ENCODE data around the gene PLA2G6. TPM values are rescaled to one million over a fixed set of nuclear protein-coding genes. Genes with fewer than 3 reads are reported as not detected.

PLA2G6 gene
- total RNA-seq, 2 donors from 2014 or later = 60.6 to 60.7 TPM

GRCh38 chr22:38097557-38098409 is 83.8 kb downstream of the PLA2G6 start:
- peak overlapping the region; percentile 51 for H3K4me3 Mint-ChIP-seq
- H3K27ac Mint-ChIP-seq = no peak overlapping the region
- Histone ChIP-seq H3K9ac (ENCODE audit: extremely low read depth, low read length, poor library complexity, severe bottlenecking) (no peak overlapping the region), H3K9me3 (ENCODE audit: control insufficient read depth, low read length) (no peaks in the 10 kb centered on the region), H3K4me1 (ENCODE audit: control insufficient read depth, insufficient read depth, low read length) (no peaks in the 10 kb centered on the region), H3K4me3 (ENCODE audit: low read length) (peak overlapping the region; percentile 67), H3K36me3 (ENCODE audit: control insufficient read depth, insufficient read depth, low read length) (no peaks in the 10 kb centered on the region), H3K27me3 (ENCODE audit: control insufficient read depth, insufficient read depth, low read length, poor library complexity, severe bottlenecking) (no peaks in the 10 kb centered on the region), H3K27ac (ENCODE audit: low read depth, low read length) (no peak overlapping the region)
- H3K9me3 Mint-ChIP-seq = no peaks in the 10 kb centered on the region
- peak; percentile 95 for DNase-seq
- no peaks in the 10 kb centered on the region for H3K36me3 Mint-ChIP-seq (ENCODE audit: low read depth)
- H3K27me3 Mint-ChIP-seq (ENCODE audit: insufficient read depth) = no peaks in the 10 kb centered on the region
- 16 to 22% methylated on average over 7 to 30 of the region's 32 CpGs for WGBS, 2 experiments (ENCODE audit: insufficient coverage in 1 of 2, insufficient read length in 1 of 2)
- peak; percentile 80 for TF ChIP-seq CTCF (conservative IDR thresholded peaks at IDR 0.05)
- H3K4me1 Mint-ChIP-seq = peaks cover 4% of the 10 kb centered on the region

- Mint-ChIP-seq H3K4me3 (peak overlapping the region; percentile 51), H3K27ac (no peak overlapping the region), H3K4me1 (peaks cover 4% of the 10 kb centered on the region), H3K27me3 (ENCODE audit: insufficient read depth) (peaks cover 2% of the 10 kb centered on the region), H3K9me3 (no peaks in the 10 kb centered on the region), H3K36me3 (ENCODE audit: low read depth) (no peaks in the 10 kb centered on the region)
- peak; percentile 75 for DNase-seq
- peak overlapping the region; percentile 67 for H3K4me3 ChIP-seq (ENCODE audit: low read length)
- WGBS, 2 experiments (ENCODE audit: insufficient coverage in 1 of 2, insufficient read length in 1 of 2) = 55 to 58% methylated on average over 4 to 15 of the region's 15 CpGs
- H3K27ac ChIP-seq (ENCODE audit: low read depth, low read length) = no peak overlapping the region
- no peaks in the 10 kb centered on the region for H3K4me1 ChIP-seq (ENCODE audit: control insufficient read depth, insufficient read depth, low read length)
- no peak overlapping the region for H3K9ac ChIP-seq (ENCODE audit: extremely low read depth, low read length, poor library complexity, severe bottlenecking)
- H3K9me3 ChIP-seq (ENCODE audit: control insufficient read depth, low read length) = no peaks in the 10 kb centered on the region
- no peaks in the 10 kb centered on the region for H3K36me3 ChIP-seq (ENCODE audit: control insufficient read depth, insufficient read depth, low read length)
- no peak for TF ChIP-seq CTCF (conservative IDR thresholded peaks at IDR 0.05)
- no peaks in the 10 kb centered on the region for H3K27me3 ChIP-seq (ENCODE audit: control insufficient read depth, insufficient read depth, low read length, poor library complexity, severe bottlenecking)
These were observed 84.6 kb downstream of the PLA2G6 start for GRCh38 chr22:38097058-38097457.

GRCh38 chr22:38089474-38089851 is 92.2 kb downstream of the PLA2G6 start:
- TF ChIP-seq CTCF (conservative IDR thresholded peaks at IDR 0.05) = no peak
- Mint-ChIP-seq H3K27ac (no peak overlapping the region), H3K4me3 (peak overlapping the region; percentile 33), H3K4me1 (peaks cover 3% of the 10 kb centered on the region), H3K9me3 (no peaks in the 10 kb centered on the region), H3K27me3 (ENCODE audit: insufficient read depth) (peaks cover 25% of the 10 kb centered on the region), H3K36me3 (ENCODE audit: low read depth) (no peaks in the 10 kb centered on the region)
- no peak overlapping the region for H3K27ac ChIP-seq (ENCODE audit: low read depth, low read length)
- no peak overlapping the region for H3K4me3 ChIP-seq (ENCODE audit: low read length)
- H3K36me3 ChIP-seq (ENCODE audit: control insufficient read depth, insufficient read depth, low read length) = no peaks in the 10 kb centered on the region
- 83 to 86% methylated on average over 31 to 34 of the region's 34 CpGs for WGBS, 2 experiments (ENCODE audit: insufficient coverage in 1 of 2, insufficient read length in 1 of 2)
- H3K4me1 ChIP-seq (ENCODE audit: control insufficient read depth, insufficient read depth, low read length) = no peaks in the 10 kb centered on the region
- H3K9me3 ChIP-seq (ENCODE audit: control insufficient read depth, low read length) = no peaks in the 10 kb centered on the region
- no peak for DNase-seq
- H3K9ac ChIP-seq (ENCODE audit: extremely low read depth, low read length, poor library complexity, severe bottlenecking) = no peak overlapping the region
- H3K27me3 ChIP-seq (ENCODE audit: control insufficient read depth, insufficient read depth, low read length, poor library complexity, severe bottlenecking) = no peaks in the 10 kb centered on the region
